Stimulated activated CD8-positive, alpha-beta memory T cell treated with anti-CD3 and anti-CD28 coated beads, Interleukin-15, amount 100 ng/mL, for 24 hours (primary cell): ENCODE measurements around the gene CSNK1E.

Experiments used
- DNase-seq: peaks from one replicate; pipeline ENCODE4 v3.0.0-alpha.2; 2020; ENCODE audit warnings: low read depth

The CSNK1E gene

DNA sequence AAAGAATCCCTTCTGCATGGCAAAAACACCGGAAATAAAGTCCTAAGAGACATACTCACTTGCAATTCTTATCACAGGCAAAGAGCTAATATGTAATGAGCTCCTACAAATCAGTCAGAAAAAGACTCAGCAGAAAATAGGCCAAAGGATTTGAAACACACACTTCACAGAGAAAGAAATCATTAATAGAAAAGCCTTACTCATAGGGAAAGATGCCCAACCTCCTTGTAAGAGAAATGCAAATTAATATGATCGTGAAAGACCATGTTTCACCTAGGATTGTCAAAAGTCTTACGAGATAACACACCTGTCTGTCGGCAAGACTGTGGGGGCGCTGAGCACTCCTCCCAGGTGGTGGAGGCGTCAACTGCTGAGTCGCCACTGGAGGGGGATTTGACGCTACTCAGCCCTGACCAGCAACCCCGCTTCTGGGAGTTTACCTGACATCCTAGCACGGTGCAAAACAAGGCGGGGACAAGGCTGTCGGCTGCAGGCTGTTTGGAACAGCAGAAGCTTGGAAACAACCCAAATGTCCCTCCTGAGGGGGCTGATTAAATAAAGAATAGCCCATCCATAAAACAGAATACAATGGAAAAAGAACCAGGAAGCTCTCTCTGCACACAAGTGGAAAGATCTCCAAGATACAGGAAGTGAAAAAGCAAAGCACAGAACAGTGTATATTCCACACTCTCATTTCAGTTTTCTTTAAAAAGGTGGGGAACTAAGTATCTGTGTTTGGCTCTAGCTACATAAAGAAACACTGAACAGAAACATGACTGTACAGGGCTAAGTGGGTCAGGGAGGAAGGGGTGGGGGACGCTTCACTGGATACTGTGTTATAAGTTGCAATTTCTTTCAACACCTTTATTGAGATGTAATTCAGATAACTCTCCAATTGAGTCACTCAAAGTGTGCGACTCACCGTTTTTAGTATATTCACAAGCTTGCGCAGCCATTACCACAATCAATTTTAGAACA lies 11.5 kb downstream of the CSNK1E start:
- DNase-seq = no peak

DNA sequence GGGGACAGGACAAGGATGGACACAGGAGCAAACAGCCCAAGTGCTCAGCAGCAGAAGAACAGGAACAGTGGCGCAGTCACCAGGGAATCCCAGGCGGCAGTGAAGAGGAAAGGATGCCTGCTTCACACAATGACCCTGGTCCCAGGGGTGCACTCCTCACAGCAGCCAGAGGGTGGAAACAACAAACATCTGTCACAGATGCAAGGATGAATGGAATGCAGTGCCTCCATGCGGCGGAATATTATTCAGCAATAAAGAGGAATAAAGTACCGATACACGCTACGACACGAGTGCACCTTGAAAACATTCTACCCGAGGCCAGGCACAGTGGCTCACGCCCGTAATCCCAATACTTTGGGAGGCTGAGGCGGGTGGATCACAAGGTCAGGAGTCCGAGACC lies 12.7 kb downstream of the CSNK1E start:
- DNase-seq = no peak

DNA sequence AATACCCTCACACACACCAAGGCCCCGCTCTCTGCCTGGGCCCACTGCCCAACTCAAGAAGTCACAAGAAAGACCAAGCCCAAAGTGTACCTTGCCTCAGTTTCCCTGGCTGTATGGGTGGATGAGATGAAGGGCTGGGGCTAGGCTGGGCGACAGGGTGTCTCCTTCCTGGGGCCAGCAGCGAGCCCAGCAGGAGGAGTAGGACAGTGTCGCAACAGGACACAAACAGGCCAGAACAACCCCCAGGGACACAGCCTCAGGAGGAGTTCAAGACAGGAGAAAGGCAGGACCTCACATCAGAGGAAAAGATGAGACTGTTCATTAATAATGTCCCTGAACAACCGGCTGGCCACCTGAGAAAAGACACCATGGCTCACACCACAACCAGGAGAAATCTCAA lies 13.3 kb downstream of the CSNK1E start:
- no peak for DNase-seq

DNA sequence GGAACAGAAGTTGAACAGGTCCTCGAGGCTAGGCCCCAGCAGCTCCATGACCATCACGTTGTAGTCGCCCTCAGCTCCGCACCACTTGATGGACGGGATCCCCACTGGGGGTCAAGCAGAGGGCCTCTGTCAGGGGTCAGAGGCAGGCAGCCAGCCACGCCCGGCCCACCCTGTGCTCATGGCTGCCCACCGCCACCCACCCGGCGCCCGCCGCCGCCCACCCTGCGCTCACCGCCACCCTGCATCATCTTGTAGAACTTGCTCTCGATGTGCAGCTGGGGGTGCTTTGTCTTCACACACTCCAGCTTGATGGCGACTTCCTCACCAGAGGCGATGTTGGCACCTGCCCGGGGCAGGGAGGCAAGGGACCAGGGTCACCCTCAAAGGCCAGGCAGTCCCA lies 14.3 kb downstream of the CSNK1E start:
- DNase-seq = no peak

DNA sequence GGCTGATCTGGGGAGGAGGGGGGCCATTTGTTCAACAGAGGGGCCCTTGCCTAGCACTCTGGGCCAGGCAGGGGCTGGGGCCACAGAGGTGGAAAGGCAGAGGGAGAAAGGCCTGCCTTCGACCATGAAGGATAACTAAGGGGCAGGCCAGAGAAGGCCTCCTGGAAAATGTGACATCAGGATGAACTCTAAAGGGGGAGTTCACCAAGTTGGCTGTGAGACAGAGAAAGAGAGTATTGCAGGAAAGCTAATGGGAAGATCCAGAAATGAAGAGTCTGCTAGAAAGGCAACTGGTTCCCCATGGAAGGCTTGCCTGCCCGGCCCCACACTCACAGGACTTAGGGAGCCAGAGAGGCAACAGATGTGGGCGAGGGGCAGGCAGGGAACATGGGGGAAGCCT lies 16.3 kb downstream of the CSNK1E start:
- DNase-seq = no peak

DNA sequence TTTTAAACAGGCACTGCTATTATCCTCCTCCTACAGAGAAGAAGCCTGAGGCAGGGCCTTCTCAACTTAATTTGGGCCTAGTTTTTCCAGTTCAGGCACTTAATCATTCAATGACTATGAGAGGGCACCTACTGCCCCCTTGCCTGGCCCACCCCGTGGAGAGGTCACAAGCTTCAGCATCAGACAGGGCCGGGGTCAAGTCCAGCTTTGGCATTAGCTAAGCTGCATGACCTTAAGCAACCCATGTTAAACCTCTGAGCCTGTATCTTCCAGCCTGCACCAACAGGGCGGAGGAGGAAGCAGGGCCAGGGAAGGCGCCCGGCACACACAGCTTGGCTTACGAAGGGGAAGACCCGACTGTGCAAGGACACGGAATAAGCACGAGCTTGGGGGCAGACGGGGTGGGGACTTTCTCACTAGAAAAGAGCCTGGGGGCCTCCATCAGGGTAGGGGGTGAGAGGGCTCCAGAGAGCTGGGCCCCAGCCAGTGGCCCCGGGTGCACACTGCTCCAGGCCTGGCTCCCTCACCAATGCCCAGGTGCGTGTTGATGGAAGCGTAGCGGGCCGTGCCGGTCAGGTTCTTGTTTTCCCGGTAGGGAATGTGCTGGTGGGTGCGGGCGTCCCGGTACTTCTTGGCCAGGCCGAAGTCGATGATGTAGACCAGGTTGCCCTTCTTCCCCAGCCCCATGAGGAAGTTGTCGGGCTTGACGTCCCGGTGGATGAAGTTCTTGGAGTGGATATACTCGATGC lies 16.9 kb downstream of the CSNK1E start:
- DNase-seq = no peak

DNA sequence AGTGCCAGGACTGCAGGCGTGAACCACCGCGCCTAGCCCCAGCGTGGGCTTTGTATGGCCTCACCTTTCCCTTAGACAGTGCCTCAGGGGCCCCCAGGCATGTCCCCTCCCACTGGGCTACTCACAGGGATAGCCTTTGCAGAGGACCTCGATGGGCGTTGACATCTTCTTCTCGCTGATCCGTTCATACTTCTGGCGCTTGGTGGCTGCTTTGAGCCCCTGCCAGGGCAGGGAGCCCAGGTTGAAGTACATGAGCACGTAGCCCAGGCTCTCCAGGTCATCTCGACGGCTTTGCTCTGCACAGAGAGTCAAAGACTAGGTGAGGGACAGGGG lies 17.5 kb downstream of the CSNK1E start:
- no peak for DNase-seq

DNA sequence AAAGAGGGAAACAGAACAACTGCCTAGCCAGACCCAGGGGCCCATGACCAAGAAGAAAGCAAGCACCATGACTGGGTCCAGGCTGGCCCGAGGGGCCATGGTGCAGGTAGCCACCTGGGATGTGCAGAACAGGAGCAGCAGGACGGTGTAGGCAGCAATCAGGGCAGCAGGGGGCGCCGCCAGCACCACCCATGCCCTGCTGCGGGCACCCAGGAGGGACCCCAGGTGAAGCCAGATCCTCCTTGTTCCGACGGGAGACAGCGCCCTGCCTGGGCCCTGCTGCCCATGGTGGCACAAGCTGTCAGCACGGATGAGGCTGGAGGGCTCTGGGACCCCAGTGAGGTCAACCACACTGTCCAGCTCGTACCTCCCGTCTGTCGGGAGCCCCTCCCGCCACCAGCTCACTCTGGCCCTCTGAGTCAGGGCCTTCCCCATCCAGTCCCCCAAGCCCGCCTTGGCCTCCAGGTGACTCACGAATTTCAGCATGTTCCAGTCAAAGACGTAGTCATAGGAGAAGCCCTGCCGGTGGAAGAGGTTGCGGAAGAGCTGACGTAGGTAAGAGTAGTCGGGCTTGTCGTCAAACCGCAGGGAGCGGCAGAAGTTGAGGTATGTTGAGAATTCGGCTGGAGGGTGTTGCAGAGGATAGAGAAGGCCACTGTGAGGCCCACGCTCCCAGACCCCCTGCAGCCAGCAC lies 18.8 kb downstream of the CSNK1E start:
- DNase-seq = no peak

DNA sequence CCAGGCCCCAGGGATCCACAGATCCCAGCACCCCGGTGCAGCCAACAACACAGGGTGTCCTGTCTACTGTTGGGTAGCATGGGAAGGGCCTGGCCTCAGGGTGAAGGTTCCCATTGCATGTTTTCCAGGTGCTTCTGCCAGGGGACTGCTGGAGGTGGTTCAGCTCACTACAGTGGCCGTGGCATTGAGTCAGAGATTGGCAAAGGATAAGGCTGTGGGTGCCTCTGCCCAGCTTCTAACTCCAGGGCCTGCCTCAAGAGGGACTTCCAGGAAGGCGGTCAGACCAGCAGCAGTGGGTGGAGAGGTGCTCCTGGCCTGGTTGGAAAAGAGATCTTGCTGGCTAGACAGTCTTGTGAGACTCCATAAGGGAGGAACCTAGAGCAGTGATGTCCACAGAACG lies 20.9 kb downstream of the CSNK1E start:
- no peak for DNase-seq

DNA sequence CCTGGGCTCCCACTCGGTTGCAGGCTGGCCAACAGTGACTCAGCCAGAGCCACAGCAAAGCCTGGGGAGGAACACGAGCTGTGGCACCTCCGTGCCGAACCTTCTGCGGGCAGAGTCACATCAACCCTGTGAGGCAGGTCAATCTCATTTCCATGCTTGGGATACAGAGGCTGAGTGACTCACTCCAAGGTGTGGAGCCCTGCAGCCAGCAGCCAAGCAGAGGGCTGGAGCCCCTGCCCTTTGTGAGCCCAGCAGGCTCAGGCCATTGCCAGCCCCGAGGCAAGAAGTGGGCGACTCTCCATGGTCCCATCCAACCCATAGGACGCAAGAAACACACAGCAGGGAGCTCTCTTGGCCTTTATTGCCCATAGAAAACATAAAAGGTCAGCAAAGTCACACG lies 21.4 kb downstream of the CSNK1E start:
- no peak for DNase-seq

DNA sequence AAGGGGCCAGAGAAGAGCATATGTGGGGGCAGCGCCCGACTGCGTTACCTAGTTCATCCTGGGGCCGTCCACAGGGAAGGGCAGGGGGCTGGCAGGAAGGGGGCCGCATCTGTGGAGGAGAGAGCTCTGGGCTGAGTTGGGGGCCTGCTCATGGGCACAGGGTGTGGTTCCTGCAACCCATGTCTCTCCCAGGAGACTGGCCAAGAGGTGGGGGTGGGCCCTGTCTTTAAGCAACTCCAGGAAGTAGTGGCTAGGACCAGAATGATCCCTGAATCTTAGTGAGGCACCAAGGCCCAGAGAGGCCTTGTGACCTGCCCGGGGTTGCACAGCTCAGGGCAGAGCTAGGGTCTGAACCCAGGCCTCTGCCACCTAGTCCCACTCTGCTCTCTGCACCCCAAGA lies 21.9 kb downstream of the CSNK1E start:
- DNase-seq = no peak

DNA sequence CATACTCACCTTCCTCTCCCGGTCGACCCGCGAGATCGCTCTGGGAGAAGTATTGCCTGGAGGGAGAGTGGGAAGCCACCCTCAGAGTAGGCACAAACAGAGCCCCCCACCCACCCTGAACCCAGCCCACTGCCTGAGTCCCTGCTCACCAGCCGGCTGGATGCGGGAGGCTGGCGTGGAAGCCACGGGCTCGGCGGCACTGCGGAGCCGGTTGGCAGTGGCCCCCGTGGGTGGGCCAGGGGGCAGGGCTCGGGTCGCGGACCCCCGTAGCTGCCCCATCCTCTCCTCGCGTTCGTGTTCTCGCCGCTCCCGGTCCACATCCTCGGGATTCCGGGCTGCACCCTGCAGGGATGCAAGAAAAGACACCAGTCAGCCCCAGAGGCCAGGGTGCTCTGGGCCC lies 23.0 kb downstream of the CSNK1E start:
- no peak for DNase-seq

DNA sequence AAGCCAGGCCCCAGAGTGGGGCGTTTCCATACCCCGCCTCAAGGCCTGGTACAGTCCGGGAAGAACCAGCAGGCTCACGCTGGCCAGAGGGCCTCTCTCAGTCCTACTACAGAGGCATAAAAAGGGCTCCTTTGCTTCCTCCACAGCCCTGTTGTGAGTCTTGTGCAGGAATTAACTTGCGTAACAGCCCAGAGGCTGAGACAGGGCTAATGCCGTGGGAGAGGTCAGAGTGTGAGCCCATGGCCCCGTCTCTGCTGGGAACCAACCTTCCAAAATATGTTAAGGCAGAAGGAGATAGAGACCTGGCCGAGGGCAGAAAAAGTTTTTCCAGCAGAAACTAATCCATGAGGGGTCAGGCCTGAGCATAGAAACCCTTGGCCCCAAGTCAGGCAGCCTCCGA lies 24.5 kb downstream of the CSNK1E start:
- DNase-seq = no peak

DNA sequence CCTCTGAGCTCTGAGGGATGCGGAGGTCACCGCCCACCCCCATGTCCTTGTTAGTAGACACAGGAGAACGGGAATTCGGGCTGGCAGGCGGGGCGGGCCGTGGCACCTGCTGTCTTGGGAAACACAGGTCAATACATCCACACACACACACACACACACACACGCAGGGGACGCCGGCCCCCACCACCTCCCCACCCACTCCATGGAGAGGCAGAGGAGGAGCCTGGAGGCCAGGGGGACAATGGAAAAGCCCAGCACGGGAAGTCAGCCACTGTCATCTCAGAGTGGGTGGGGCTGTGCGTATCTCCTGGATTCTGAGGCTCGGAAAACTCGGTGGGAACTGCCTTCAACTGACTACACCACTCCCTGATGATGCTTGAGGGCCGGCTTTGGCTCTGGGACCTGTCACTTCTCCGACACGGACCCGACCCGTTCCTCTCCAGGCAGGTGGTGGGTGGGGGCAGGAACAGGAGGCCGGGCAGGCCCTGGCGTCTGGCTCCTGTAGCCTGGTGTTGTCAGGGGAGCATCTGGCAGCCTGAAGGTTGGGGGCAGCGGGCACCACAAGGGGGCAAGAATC lies 25.9 kb downstream of the CSNK1E start:
- no peak for DNase-seq

DNA sequence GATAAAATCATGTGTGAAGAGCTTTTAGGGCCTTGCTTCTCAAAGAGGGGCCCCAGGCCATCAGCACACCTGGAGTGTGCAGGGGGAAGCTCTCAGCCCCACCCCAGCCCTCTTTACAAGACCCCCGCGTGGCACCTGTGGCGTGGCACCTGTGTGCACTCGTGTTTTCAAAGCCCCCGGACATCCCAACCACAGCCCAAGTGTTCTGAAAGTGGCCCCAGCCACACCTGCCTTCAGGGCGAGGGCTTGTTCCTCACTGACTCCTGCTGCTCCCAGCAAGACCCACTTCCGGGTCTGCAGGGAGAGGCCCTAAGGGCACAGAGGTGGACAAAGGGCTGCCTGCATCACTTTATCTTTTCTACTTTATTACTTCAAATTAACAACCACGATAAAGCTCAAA lies 26.9 kb downstream of the CSNK1E start:
- DNase-seq = no peak

DNA sequence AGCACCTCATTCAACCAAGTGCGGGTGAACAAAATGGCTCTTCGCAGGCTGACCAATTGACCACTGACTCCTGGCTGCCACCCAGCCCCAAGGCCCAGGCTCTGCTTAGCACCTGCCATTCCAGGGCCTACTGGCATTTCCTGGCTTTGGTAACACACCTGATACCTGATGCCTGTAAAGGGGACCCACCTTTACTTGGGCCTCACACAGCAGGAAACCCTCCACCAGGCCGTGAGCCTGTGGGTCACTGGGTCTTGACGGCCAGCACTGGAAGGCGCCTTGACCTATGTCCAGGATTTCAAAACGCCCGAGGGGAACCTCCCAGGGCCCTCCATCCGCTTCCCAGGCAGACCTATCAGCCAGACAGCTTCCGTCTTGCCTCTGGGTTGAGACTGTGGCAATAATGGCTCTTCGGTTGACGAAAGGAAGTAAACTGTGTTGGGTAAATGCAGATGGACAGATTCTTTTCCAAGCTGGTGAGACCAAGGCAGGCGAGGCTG lies 27.6 kb downstream of the CSNK1E start:
- DNase-seq = no peak

DNA sequence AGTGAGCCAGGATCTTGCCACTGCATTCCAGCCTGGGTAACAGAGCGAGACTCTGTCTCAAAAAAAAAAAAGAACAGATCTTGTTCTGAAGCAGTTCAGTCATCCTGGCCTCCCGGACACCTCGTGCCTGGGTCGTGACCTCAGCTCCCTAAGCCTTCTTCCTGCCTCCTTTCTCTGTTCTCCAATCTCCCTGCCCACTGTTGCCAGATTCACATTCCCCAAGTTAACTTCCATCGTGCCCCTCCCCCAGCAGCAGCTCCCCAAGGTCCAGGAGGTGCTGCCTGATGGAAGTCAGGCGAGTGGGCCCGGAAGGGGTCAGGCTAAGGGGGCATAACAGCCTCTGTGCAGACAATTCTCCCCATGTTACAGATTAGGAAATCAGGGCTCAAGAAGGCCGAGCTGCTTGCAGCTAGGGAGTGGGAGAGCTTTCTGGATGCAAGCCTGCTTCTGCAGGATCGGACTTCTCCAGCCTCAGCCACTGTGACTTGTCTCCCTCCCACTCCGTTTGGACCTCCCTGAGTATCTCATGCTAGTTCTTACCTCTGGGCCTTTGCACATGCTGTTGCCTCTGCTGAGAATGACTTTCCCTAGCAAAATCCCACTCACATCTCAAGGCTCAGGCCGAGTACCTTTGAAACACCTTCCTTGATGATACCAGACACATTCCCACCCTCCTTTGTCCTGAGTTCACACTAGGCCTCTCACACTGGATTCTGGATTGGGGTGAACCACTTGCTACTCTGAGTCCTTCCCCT lies 30.1 kb downstream of the CSNK1E start:
- no peak for DNase-seq

DNA sequence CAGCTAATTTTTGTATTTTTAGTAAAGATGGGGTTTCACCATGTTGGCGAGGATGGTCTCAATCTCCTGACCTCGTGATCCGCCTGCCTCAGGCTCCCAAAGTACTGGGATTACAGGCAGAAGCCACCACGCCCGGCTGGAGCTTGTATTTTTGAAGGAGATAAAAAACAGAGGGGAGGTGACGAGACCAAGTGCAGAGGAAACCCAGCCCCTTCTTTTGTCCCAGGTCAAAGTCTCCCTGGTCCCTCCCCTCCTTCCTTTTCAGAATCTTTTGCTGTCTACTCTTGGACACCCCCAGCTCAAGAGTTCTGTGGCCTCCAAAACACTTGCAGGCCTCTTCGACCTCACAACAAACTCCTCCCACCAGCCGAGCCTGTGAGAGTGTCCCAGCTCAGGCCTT lies 32.2 kb downstream of the CSNK1E start:
- DNase-seq = no peak

DNA sequence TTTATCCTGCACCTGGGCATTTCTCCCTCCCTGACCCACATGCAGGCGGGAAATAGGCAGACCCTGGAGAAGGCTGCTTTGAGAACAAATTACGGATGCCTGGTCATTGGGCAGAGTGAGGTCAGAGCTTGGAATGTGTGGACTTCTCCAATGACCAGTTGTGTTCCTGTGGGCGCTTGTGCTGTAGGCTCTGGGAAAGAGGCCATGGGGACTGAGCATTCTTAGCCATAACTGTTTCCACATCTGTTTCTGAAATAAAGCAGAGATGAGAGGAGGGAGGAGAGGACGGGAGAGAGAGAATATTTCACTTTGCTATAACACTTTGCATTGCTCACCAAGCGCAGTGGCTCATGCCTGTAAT lies 33.2 kb downstream of the CSNK1E start:
- no peak for DNase-seq

DNA sequence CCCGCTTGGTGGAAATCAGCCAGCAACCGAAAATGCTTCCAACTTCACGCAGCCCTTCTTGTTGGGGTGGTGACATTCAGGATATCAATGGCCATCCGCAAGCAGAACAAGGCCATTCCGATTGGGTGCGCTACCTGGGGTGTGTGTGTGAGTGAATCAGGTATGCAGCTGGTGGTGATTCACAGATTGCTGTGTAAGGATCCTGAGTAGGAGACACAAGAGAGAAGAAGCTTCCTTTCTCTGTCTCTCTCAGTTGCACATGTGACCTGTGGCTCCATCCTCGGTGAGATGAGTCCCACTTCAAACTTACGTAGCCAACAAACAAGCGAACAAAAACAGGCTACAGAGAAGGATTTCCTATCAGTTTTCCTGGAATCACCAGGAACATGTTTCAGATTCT lies 34.8 kb downstream of the CSNK1E start:
- DNase-seq = no peak

DNA sequence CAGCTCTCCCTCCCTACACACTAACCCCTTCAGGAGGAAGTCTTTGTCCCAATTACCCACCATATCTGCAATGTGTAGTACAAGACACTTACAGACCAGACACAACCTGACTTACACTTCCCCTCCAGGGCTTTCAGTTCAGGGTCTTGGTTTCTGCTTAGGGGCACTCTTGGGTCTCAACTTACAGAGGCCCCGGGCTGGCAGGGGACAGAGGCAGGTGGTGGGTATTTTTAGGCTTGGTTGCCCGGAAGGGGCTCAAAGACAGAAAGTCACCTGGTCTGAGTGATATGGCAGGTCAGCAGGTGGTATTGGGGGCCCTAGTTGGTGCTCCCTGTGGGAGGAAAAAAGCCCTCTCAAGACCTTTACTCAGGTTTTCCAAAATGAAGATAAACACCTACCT lies 41.1 kb downstream of the CSNK1E start:
- no peak for DNase-seq
